SK-N-SH (cell line): ENCODE results near the gene LIPE.

Experiments used
- CHD2 ChIP-seq: fragments of 150-350 bp; IDR thresholded peaks from 2 replicates; pipeline ENCODE4 v1.6.1; 2018; ENCODE audit warnings: low read length; ENCODE audit not compliant: partially characterized antibody
- FOSL2 ChIP-seq: IDR thresholded peaks from 2 replicates; pipeline ENCODE4 v1.4.0; 2012; ENCODE audit warnings: low read depth, mild to moderate bottlenecking, moderate library complexity, borderline replicate concordance
- POLR2AphosphoS5 ChIP-seq: IDR thresholded peaks from 2 replicates; pipeline ENCODE4 v1.6.1; 2012; ENCODE audit warnings: low read depth, low read length
- REST ChIP-seq: IDR thresholded peaks from 2 replicates; pipeline ENCODE4 v1.6.1; 2012; ENCODE audit warnings: mild to moderate bottlenecking, low read depth, low read length, moderate library complexity
- RXRA ChIP-seq: IDR thresholded peaks from 2 replicates; pipeline ENCODE4 v1.4.0; 2012; ENCODE audit warnings: low read depth, mild to moderate bottlenecking, borderline replicate concordance
- SMC3 ChIP-seq: IDR thresholded peaks from 2 replicates; pipeline ENCODE4 v1.6.1; 2012; ENCODE audit warnings: low read depth, low read length, improper control_type of control experiment
- YY1 ChIP-seq: IDR thresholded peaks from 2 replicates; pipeline ENCODE4 v1.4.0; 2012; ENCODE audit warnings: low read depth, mild to moderate bottlenecking
- TF ChIP-seq, protein P1 (sequence below): fragments of 200-600 bp; sonication (generic); IDR thresholded peaks from 2 replicates; pipeline ENCODE4 v1.6.1; 2017; ENCODE audit warnings: antibody characterized with exemption, mild to moderate bottlenecking, moderate library complexity

DNA sequence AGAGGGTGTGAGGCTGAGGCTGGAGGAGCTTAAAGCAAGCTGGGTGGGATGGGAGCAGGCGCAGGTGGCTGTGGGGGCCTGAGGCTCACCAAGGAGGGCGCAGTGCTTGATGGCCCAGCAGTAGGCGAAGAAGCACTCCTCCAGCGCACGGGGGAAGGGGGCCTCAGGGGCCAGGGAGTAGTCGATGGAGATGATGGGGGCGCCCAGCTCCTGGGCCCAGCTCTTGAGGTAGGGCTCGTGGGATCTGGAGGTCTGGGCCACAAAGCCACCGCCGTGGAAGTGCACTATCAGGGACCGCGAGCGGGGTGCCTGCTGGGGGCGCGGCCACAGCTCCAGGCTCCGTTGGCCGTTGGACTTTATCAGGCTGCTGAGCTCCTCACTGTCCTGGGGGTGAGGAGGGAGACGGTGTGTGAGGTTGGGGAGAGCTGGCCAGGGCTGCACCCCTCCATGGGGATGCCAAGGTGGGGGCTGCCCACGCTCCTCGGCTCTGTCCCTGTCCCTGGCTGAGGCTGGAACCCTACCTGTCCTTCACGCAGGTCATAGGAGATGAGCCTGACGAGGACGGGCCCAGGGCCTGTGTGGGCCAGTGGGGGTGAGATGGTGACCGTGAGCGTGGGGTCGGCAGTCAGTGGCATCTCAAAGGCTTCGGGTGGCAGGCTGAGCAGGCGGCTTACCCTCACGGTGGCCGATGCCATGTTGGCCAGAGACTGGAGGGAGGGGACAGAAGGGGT is 19.9 kb downstream of the LIPE start:
- no peak for TF ChIP-seq RXRA
- TF ChIP-seq, protein P1, sequence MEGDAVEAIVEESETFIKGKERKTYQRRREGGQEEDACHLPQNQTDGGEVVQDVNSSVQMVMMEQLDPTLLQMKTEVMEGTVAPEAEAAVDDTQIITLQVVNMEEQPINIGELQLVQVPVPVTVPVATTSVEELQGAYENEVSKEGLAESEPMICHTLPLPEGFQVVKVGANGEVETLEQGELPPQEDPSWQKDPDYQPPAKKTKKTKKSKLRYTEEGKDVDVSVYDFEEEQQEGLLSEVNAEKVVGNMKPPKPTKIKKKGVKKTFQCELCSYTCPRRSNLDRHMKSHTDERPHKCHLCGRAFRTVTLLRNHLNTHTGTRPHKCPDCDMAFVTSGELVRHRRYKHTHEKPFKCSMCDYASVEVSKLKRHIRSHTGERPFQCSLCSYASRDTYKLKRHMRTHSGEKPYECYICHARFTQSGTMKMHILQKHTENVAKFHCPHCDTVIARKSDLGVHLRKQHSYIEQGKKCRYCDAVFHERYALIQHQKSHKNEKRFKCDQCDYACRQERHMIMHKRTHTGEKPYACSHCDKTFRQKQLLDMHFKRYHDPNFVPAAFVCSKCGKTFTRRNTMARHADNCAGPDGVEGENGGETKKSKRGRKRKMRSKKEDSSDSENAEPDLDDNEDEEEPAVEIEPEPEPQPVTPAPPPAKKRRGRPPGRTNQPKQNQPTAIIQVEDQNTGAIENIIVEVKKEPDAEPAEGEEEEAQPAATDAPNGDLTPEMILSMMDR: no peak
- no peak for TF ChIP-seq REST
- TF ChIP-seq YY1: no peak
- no peak for TF ChIP-seq CHD2
- no peak for TF ChIP-seq FOSL2
- TF ChIP-seq POLR2AphosphoS5: no peak
- no peak for TF ChIP-seq SMC3
